GM19099 (cell line): ENCODE data around the gene SCN8A.

ENCODE experiments used
- POLR2A ChIP-seq: IDR thresholded peaks from 3 replicates; pipeline ENCODE4 v1.6.1; 2011; ENCODE audit warnings: low read depth; ENCODE audit not compliant: insufficient read length; ENCODE audit errors: extremely low read depth

Gene SCN8A

DNA sequence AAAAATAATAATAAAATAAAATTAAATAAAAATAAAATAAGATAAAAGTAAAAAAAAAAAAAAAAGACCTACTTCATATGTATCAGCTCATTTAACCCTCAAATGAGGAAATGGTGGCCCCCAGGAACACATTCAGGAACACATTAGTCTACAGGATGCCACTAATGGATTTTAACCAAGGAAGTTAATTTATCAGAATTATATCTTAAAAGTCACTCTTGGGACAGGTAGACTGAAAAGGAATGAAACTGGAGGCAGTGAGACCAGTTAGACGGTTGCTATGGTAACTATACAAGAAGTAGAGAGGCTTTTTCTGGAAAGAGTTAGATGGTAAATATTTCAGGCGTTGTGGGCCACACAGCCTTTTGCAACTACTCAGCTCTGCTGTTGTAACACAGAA lies 54.9 kb downstream of the SCN8A start:
- no peak for TF ChIP-seq POLR2A

DNA sequence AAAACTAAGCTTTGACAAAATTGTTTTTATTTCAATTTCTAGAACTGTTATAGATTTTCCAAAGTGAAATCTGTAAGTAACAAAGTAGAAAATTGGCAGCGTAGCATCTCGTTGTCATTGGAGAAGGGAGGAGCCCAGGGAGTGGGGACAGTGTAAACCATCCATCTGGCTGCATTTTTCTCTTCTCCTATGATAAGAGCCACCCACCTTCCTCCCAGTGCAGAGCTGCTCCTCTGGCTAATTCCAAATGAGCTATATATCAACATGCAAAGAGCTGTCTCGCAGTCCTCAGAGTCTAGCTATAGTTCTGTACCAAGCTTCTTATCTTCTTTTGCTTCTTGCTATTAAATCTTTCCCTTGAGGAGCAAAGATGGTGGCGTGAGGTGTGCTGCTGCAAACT lies 56.6 kb downstream of the SCN8A start:
- no peak for TF ChIP-seq POLR2A

DNA sequence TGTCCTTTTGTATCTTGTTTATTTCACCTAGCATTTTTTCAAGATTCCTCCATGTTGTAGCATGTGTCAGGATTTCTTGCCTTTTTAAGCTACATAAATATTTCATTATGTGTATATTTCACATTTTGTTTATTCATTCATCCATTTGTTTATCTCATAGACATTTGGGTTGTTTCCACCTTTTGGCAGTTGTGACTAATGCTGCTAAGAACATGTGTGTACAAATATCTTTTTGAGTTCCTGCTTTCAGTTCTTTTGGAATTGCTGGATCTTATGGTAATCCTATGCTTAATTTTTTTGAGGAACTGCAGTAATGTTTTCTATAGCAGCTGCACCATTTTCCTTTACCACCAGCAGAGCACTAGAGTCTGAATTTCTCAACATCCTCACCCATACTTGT lies 62.4 kb downstream of the SCN8A start:
- TF ChIP-seq POLR2A = no peak

DNA sequence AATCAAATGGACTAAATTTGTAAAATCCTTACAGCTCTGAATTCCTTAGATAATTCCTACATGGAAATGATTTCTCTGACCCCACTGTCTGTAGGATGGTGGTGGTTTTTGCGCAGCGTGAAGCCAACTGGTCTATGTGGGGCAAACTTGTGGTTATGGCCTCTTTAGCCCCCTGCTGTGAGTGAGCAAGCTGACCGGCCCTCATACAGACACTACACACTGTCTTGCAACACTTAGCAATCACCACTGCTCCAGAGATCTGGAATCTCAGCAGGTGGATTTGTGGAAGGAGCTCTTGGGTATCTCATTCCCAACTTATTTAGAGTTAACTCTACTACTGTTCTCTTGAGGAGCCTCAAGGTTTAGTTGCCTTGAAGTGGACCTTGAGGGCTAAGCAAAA lies 70.2 kb downstream of the SCN8A start:
- TF ChIP-seq POLR2A = no peak

DNA sequence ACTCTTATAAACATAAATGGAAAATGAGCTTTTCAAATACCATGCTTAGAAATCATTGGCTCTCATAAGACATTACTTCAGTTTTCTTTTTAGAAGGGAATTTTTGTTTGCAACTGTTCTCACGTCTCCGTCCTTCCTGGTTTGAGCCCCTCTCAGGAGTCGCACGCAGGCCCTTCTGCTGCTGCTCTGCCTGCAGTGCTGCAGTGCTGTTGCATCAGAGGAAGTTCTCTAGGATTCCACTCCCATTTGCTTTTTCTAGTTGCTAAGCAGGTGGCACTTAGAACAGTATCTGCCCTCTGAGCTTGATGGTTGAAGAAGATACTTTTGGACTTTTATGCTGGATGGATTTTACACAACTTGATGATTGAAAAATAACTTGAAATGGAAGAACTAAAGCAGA lies 70.8 kb downstream of the SCN8A start:
- TF ChIP-seq POLR2A = no peak

DNA sequence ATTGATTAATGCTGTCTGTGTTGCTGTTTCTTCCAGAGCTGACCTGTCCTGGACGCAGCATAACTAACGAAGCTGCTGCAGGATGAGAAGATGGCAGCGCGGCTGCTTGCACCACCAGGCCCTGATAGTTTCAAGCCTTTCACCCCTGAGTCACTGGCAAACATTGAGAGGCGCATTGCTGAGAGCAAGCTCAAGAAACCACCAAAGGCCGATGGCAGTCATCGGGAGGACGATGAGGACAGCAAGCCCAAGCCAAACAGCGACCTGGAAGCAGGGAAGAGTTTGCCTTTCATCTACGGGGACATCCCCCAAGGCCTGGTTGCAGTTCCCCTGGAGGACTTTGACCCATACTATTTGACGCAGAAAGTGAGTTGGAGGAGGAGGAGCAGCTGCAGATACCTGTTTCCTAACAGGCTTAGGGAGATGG lies 71.7 kb downstream of the SCN8A start:
- TF ChIP-seq POLR2A = no peak

DNA sequence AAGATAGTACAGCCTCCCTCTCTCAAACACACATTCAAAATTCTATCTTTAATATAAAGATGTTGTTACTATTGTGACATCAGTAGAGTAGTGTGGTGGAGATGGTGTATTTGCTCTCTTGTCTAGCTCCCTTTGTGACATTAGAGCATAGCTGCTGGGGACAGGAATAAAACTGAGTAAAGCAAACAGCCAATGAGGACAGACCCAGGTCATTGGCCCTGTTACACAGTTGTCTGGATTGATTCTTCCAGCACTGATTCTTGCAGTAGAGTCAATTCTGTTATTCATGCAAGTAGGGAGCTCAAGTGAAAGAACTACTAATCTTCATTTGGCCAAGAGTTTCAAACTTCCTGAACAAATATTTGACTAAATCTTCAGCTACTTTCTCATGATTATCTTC lies 72.4 kb downstream of the SCN8A start:
- TF ChIP-seq POLR2A = no peak

DNA sequence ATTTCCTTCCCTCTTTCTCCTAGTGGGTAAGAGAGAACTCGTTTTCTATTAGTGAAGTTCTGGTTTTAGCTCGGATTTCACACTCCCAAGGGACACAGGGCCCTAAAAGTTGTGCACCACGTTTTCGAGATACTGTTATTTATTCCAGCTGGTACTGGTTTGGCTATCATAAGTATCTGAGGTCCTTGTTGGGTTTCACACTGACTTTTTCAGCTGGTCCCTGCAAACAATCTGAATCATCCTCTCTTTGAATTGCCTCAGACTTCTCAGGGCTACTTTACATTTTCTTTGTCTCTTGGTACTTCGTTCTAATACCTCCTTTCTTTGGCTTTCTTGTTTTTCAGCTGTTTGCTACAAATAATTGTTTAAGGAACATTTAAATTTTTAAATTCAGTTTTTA lies 75.7 kb downstream of the SCN8A start:
- TF ChIP-seq POLR2A = no peak

DNA sequence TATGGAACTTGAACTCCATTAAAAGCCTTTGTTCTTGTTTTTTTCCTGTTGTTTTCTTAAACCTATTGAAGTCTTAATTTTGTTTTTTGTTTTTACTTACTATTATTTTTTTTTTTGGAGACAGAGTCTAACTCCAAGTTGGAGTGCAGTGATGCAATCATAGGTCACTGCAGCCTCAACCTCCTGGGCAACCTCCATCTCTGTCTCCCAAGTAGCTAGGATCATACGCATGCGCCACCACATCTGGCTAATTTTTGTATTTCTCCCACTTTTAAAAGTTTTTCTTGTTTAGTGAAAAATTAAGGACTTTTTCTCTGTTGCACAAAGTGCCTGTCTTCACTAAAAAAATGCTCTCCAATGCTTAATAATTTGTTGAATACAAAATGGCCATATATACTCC lies 76.2 kb downstream of the SCN8A start:
- TF ChIP-seq POLR2A = no peak

DNA sequence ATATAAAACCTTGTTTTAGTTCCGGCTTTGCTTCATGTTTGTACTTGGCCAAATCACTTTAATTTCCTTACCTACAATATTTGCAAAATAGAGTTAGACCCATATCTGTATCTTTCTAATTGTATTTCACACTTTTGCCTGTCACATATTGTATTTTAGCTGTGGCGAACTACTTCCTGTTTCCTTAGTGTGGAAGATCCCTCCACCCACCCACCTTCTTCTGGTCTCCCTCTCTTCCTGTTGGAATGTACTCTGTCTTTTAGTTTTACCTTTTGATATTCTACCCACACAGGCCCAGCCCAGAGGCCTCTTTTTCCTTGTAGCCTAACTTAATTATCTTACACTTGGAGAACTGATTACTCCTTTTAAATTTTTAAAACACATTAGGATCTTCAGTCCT lies 78.2 kb downstream of the SCN8A start:
- no peak for TF ChIP-seq POLR2A

DNA sequence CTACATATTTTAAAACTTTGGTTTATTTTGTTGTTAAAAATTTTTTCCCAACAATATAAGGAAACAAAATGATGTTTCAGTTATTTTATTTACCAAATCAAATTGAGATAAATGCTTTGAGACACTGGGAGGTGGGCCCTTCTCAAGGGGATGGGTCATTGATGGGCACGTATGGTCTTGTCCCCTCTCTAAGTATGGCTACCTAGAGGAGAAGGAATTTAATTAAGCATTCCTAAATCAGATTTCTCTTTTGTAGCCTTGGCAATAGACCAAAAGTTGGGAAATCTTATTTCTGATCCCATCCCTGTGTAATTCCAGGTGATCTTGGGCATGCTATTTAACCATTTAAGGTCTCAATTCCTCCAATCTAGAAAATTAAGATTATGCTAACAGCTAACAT lies 79.0 kb downstream of the SCN8A start:
- no peak for TF ChIP-seq POLR2A

DNA sequence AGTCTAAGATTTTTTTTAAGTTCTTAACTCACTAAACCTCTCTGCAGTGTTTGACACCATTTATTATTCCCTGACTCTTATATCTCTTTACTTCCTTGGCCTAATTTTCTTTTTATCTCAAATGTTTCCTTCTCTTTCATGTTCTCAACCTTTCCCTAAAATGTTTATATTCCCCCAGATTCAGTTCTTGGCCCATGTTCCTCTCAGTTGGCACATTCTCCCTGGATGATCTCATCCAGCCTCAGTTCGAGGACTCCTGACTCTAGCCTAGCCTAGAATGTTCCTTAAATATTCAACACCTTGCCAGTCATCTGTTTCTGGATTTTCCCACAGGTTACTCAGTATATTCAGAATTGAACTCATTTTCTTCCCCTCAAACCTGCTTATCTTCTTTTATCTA lies 81.3 kb downstream of the SCN8A start:
- no peak for TF ChIP-seq POLR2A

DNA sequence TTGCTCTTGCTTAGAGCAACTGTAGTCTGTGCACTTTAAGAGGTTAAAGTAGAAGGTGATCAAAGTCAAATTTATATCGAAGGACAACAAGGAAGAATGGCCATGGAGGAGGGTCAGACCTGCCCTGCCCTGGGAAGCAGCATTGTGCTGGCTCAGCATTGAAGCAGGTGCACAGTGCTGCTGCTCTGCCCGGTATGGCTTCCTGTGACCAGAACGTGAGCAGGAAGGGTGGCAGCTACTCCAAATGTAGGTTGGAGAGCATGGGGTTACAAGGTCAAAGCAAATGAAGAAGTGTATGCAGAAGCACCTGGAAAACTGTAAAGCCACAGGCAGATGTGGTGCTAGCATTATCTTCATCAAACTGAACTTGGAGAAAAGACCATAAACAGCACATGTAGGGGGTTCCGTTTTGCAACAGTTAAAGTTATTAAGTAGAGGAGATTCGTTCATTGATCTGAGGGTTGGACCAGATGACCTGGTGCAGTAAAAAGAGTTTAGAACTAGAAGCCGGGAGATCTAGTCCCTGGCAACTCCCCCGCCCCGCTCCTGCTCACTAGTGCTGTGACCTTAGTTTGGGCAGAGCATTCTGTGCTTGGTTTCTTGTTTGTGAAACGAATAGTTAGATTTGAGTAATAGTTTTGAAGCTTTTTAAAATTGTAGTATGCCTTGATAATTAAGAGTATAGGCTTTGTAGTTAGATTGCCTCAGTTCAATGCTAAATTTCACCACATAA lies 84.2 kb downstream of the SCN8A start:
- no peak for TF ChIP-seq POLR2A

DNA sequence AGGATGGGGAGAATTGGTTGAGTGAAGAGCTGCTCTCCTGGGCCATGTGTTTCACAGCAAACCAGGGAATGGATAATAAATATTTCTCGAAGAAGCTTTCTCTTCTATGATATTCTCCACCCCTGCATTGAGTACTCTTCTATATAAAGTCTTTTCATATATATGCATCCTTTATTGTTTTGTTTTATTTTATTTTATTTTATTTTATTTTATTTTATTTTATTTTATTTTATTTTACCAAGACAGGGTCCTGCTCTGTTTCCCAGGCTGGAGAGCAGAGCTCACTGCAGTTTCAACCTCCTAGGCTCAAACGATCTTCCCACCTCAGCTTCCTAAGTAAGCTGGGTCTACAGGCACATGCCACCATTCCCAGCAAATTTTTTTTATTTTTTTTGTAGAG lies 85.8 kb downstream of the SCN8A start:
- TF ChIP-seq POLR2A = no peak

DNA sequence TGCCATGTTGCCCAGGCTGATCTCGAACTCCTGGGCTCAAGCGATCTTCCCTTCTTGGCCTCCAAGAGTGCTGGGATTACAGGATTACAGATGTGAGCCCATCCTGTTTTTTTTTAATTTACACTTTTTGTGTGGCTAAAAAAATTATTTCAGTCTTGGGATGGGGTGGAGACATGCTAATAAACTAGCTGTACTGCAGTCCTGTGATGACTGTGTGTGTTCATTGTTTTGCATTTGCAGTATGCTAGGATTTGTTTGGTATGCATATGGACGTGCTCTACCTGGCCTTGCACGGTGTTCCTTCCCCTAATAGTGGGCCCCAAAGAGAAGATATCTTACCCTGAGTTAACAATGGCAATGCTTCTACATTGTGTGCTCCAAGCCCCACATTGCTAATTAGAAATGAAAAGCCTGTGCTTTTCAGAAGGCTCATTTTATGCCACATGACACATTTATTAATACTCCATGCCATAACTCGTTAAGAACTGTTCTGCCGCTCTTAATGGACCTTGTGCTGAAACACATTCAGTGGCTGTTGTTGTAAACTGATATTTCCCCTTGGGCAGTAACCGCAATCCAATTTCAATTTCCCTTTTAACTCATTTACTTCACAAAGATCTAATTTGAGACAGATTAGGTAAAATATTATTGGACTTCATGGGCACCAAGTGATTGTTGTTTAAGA lies 86.4 kb downstream of the SCN8A start:
- no peak for TF ChIP-seq POLR2A

DNA sequence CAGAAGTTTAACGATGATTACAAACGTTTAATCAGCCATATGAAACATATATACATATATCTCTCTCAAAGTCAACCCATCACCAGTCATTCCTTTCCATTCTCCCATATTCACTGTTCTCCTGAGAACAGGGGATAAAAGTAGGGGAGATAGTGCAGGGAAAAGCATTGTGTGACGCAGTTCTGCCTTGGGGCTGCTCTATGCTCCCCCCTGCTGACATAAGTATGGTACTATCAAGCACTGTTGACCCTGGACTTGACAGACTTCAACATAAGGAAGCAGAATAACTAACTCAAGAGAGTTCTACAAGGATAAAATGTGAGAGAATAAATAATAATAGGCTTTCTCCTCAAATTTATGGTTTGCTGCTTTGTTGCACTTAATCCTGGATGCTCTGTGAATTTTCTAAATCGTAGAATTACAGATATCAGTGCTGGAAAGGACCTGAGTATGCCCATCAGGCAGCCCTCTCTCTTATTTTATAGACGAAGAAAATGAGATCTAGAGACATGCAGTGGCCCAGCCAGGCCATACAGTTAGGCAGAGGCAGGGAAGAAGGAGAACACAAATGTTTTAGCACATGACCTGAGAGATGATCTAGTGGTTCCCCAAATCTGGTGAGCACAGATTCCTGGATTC lies 87.2 kb downstream of the SCN8A start:
- no peak for TF ChIP-seq POLR2A
